Measurements from ENCODE around the gene ZNF772.
A peak's percentile ranks its signal among the peaks of the same experiment; 100 is the strongest.
"Not testable (repeated sequence)": the region's sequence is repeated elsewhere in the genome, so short reads cannot be mapped to it uniquely, and the experiment has no call there.

The ZNF772 gene

GRCh38 chr19:57477191-57478008 is at the start of gene ZNF772:
TSS of gene ZNF772 (minus strand) at chr19:57477566. CDS start at chr19:57477309, 257 bp downstream.
- DNase-seq: peak; percentile 89 to 92

- DNase-seq: not testable (repeated sequence)
Measured at GRCh38 chr19:57518021-57518420, 40.7 kb upstream of the ZNF772 start.

DNA sequence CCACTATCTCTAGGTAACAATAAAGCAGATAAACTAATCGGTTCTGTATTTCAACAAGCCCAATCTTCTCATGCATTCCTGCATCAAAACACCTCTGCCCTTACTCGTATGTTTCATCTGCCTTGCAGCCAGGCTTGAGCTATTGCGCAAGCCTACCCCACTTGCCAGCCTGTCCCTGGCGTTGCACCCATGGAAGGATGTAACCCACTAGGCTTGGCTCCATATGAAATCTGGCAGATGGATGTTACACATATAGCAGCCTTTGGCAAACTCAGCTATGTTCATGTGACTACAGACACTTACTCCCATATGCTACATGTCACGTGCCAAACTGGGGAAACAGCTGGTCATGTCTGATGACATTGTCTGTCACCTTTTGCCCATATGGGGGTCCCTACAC is 37.9 kb upstream of the ZNF772 start:
- no peak for DNase-seq

DNA sequence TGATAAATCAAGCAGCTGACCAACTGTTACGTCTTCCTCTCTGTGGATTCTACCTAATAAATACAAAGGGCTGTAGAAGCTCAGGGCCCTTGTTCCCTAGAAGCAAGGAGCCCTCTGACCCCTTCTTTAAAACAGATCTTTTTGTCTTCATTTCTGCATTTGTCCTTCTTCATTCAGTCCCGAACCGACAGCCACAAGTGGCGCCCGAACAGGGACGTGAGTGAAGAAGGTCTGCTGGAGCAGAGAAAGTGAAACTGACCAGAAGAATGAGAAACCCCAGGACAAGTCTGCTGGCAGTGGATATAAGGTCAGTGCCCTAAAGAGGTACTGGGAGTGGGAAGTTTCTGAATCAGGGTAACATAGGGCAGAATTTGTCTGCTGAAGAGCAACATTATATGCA is 35.5 kb upstream of the ZNF772 start:
- no peak for DNase-seq

- no peak for DNase-seq
Measured at GRCh38 chr19:57511484-57511883, 34.1 kb upstream of the ZNF772 start.

DNA sequence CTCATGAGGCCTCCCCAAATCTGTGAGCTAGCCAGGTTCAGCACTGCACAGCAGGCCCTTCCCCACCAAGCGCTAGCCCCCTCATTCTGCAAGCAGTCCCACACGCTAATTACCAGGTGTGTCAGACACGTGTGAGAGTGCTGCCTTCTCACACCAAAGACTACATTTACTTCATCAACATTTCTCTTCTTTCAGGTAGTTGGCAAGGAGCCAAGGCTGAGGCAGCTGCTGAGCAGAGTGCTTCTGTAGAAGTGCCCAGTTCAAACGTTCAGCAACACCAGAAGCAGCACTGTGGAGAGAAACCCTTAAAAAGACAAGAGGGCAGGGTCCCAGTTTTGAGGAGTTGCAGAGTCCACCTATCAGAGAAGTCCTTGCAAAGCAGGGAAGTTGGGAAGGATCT is 28.8 kb upstream of the ZNF772 start:
- no peak for DNase-seq

GRCh38 chr19:57500400-57500799 is 23.0 kb upstream of the ZNF772 start:
- not testable (repeated sequence) for DNase-seq

GRCh38 chr19:57499680-57500395 is 22.5 kb upstream of the ZNF772 start, which contains the start of gene ZNF773:
TSS of gene ZNF773 (plus strand) at chr19:57499938. CDS start at chr19:57500081, 143 bp downstream.
- DNase-seq: peak; percentile 81 to 86

GRCh38 chr19:57499332-57499679 is 21.9 kb upstream of the ZNF772 start:
- DNase-seq: not testable (repeated sequence)

DNA sequence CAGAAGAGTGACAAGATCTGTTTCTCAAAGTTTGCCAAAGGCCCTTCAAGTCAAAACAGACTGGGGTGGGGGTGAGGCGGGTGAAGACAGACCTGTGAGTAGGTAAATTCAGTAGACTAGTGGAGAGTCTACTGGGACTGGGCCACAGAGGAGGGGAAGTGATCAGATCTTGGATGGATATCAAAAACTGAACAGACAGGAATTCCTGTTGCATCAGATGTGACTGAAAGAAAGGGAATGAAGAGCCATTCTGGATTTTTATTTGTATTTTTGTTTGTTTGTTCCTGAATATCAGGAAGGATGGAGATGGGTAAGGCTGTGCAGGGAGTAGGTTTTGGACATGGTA is 10.9 kb upstream of the ZNF772 start:
- DNase-seq: not testable (repeated sequence)

- peak; percentile 47 to 68 for DNase-seq
Measured at GRCh38 chr19:57487477-57488298, 10.3 kb upstream of the ZNF772 start, which contains the start of gene ZNF419. TSS of gene ZNF419 (plus strand) at chr19:57487750. CDS start at chr19:57487951, 201 bp downstream.

GRCh38 chr19:57473646-57474045 is 3.7 kb downstream of the ZNF772 start:
- no peak for DNase-seq

- DNase-seq: no peak
Measured at GRCh38 chr19:57466489-57466888, 10.9 kb downstream of the ZNF772 start.

DNA sequence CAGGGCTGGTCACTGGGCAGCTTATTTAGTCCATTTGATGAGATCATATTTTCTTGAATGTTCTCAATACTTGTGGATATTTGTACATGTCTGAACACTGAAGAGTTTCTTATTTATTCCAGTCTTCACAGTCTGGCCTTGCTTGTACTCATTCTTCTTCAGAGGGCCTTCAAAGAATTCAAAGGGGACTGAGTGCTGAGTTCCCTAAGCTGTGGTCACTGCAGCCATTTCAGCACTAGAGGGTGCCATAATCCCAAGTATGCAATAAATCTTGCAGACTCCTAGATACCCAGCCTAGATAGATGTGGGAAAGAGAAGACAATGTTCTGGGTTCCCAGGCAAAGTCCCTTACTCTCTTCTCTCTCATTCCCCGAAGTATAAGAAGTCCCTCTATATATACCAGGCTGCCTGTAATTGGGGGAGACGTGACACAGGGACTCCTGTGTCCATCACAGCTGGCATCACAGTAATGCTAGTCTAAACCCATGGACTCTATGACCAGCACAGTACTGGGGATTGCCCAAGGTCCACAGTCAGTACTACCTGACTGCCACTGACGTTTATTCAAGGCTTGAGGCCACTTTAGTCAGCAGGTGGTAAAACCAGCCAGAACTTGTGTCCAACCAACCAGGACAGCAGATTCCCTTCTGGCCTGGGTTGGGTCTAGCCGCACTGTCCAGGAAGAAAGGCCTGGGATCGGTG is 11.5 kb downstream of the ZNF772 start:
- peak in 1 of 2 experiments; percentile 19 for DNase-seq

DNA sequence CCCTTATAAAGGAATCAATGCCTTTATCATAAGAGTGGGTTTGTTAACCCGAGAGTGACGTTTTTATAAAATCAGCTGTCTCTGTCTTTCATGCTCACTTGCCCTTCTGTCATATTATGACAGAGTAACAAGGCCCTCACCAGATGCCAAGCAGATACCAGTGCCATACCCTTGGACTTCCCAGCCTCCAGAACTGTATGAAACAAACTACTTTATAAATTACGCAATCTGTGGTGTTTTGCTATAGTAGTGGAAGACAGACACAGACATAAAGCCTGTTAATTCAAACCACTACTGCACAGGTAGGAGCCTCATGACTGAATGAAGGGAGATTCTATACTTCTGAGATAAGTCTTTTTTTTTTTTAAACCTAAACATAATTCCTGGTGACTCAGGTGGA is 25.1 kb downstream of the ZNF772 start:
- no peak for DNase-seq

GRCh38 chr19:57443121-57443696 is 34.2 kb downstream of the ZNF772 start:
- DNase-seq: no peak

DNA sequence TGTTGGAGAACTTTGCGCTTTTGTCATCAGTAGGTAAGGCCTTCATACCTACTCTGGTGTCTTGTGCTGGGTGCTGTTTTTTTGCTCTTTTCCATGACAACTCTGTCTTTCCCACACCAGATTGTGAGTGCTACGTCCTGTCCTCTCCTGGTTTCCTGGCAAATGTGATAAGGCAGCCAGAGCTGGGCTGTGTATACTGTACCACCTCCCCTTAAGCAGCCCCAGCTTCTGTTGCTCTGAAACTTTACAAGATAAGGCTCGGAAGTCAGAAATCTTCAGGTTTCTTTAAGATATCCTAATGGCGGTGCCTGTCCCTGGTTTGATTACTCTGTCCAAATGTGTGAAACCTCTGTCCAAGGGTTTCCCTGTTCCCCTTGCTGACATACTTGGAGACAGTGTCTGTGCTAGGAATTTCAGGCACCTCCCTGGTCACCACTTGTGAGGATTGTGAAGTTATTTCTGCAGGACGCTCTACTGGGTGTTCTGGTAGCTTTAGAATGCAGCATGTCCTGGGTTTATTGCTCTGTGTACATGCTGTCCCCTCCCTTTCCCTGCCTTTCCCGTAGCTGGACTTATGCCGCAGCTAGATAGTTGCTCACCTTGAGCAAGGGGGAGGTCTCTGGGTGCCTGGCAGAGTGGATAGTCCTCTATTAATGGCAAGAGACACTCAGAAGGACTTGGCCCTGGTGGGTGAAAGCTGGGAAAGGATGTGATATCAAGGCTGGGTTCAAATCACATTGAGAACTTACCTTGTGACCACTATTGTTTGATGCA is 35.2 kb downstream of the ZNF772 start:
- DNase-seq: no peak

- DNase-seq: no peak
Measured at GRCh38 chr19:57438925-57439324, 38.4 kb downstream of the ZNF772 start.

DNA sequence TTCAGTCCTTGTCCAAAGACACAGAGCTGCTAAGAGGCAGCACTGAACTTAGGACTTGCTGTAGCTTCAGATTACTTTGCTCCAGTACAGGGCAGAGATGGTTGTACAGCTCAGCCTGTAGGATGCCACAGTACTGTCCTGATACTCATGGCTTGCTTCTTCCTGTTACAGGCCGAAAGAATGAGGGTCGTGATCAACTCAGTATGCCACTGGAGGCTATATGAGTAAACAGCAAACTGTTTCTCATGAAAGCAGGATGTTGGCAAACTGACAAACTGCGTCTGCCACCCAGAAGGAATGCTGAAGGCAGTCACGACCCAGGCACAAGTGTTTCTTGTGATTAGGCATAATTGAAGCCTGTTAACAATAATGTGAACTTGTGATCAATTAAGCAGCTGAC is 39.4 kb downstream of the ZNF772 start:
- no peak for DNase-seq

- DNase-seq: no peak
Measured at GRCh38 chr19:57436417-57436816, 40.9 kb downstream of the ZNF772 start.

All from SW 1271 (cell line).